GM18909 (cell line): ENCODE results near the gene C1QTNF8.

Experiments
- ATAC-seq: cut with Tn5 transposase; IDR thresholded peaks from one replicate; pipeline ENCODE4 v1.9.1; 2021; ENCODE audit warnings: mild to moderate bottlenecking; ENCODE audit not compliant: unreplicated experiment, poor library complexity

C1QTNF8 gene, protein sequence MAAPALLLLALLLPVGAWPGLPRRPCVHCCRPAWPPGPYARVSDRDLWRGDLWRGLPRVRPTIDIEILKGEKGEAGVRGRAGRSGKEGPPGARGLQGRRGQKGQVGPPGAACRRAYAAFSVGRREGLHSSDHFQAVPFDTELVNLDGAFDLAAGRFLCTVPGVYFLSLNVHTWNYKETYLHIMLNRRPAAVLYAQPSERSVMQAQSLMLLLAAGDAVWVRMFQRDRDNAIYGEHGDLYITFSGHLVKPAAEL

GRCh38 chr16:1096169-1097082, at the start of gene C1QTNF8:
Gene C1QTNF8, minus strand, starts transcription at chr16:1096244. Its CDS starts 1,322 bp downstream, at chr16:1094922.
- ATAC-seq = no peak

DNA sequence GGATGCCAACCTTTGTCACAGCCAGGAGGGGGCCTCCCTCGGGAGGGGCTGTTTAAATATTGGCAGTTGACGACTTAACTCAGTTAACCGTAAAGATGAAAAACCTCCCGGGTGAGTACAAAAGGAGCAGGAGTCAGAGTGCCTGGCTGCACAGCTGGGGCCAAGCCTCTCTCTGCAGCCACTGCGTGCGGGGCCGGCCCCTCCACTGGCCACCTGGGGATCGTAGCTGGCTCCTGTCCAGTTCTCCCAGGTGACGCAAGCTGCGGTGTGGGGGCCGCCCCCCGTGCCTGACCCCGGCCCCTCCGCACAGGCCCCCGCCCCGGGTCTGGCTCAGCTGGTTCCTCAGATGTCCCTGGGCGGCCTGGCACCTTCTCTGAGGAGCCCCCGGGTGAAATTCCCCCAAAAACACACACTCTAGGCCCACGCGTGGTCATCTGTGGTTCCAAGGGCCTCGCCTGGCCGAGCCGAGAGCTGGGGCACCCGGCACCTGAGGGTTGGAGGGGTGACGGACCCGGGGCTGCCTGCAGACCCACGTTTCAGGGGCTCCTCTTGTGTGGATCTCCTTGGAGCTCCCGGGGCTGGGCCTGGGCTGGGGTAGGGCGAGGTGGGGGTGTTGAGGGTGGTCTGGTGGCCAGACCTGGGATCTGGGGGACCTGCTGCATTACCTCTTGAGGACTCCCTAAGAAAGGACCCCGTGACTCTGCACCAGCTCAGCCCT, 49.5 kb upstream of the C1QTNF8 start:
- no peak for ATAC-seq

GRCh38 chr16:1144476-1145382, 48.7 kb upstream of the C1QTNF8 start:
- ATAC-seq = no peak

DNA sequence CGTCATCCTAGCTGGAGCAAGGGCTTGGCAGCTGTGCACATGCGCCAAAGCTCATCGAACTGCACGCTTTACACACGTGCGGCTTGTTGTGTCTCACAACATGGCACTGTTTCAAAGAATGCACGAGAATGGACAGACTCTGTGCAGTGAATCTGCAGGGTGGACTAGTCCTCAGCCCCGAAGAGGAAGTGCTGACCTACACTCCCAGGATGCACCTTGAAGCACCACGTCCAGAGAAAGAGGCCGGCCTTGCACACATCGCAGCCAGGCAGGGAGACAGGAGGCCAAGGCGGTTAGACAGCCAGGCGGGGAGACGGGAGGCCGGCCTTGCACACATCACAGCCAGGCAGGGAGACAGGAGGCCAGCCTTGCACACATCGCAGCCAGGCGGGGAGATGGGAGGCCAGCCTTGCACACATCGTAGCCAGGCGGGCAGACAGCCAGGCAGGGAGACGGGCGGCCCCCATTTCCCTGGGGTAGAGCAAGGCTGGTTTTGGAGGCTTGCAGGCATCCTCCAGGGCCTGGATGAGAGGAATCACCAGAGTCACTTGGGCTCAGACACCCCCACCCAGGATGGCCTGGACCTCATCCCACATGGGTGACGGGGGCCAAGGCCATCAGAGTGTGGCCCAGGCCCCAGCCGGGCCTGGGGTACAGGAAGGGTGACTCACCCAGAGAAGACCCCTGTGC, 47.9 kb upstream of the C1QTNF8 start:
- ATAC-seq = no peak

DNA sequence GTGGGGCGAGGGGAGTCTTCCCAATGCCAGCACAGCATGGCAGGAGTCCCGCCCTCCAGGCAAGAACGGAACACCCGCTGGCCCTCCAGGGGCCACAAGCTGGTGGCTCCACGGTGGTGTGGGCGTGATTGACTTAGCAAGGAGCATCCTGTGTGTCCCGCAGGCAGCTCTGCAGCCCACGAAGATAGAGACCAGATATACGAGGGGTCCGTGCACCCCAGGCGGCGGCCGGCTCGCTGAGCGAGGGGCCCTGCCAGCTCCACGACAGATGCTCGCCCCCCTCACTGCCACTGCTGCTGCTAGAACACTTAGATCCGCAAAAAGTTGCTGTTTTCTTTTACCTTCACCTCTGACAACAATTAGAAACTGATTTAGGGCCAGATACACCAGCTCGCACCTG, 46.9 kb upstream of the C1QTNF8 start:
- ATAC-seq = no peak

- no peak for ATAC-seq
Observed at GRCh38 chr16:1141716-1142115, 45.7 kb upstream of the C1QTNF8 start.

GRCh38 chr16:1141191-1141590, 45.1 kb upstream of the C1QTNF8 start:
- no peak for ATAC-seq

GRCh38 chr16:1140582-1141162, 44.6 kb upstream of the C1QTNF8 start:
- no peak for ATAC-seq

GRCh38 chr16:1137604-1138003, 41.6 kb upstream of the C1QTNF8 start:
- ATAC-seq = no peak

GRCh38 chr16:1135459-1135825, 39.4 kb upstream of the C1QTNF8 start:
- no peak for ATAC-seq

- ATAC-seq = no peak
Observed at GRCh38 chr16:1134776-1135458, 38.9 kb upstream of the C1QTNF8 start.

DNA sequence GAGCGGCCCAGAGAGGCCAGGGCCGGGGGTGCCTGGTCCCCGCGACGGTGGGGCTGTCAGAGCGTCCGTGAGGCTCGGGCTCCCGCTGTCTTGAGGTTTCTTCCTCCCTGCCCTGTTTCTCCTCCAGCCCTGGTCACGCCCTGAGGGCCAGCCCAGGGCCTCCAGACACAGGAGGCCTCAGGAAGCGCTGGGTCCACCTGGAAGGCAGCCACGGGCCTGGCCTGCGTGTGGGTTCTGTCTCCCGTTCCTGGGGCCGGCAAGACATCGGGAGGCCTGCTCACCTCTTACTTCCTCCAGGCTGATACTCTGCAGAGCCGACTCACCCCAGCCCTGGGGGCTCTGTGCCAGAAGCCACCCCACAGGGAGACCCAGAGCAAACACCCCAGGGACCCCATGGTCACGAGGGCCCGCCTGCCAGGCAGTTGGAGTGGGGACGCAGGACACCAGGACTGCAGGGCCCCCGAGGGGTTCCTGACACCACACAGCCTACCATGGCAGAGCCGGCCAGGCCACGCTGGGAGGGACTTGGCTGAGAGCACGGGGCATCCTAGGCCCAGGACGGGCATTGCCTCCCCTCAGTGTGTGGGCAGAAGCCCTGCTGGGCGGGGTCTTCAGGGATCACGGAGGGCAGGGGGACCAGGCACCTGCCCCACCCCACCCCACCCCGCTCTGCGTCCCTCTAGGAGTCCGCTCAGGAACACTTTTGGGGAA, 37.9 kb upstream of the C1QTNF8 start:
- ATAC-seq = no peak

DNA sequence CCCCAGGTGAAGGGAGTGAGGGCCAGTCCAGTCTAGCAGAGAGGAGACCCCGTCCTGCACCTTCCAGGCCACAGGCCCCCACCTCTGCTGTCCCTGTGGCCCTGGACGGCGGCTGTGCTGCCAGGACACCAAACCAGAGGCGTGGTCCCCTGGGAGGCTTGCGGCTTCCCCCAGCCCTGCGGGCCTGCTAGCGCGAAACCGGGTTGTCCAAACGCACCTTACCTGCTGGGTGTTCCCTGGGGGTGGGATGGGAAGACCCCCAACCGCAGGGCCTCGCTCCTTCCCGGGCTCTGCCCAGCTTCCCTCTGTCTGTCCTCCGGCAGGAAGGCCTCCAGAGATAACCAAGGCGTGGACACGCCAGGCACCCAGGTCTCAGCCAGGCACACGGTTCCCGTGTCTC, 37.2 kb upstream of the C1QTNF8 start:
- no peak for ATAC-seq

DNA sequence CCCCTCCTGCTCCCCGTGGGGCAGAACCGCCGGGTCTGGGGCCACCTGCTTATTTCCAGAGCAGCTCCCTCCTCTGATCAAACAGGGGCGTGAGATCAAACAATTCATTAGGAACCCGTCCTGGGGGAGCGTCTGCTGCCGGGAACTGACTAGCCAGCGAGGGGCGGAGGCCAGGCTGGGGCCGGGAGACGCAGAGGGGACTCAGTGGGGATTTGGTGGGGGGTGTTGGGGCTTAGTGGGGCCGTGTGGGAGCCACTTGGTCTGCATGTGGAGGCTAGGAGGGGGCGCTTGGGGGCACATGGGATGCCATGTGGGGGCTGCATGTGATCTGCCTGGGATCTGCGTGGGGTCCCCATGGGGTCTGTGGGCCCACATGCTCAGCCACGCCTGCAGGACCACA, 36.4 kb upstream of the C1QTNF8 start:
- ATAC-seq = no peak

DNA sequence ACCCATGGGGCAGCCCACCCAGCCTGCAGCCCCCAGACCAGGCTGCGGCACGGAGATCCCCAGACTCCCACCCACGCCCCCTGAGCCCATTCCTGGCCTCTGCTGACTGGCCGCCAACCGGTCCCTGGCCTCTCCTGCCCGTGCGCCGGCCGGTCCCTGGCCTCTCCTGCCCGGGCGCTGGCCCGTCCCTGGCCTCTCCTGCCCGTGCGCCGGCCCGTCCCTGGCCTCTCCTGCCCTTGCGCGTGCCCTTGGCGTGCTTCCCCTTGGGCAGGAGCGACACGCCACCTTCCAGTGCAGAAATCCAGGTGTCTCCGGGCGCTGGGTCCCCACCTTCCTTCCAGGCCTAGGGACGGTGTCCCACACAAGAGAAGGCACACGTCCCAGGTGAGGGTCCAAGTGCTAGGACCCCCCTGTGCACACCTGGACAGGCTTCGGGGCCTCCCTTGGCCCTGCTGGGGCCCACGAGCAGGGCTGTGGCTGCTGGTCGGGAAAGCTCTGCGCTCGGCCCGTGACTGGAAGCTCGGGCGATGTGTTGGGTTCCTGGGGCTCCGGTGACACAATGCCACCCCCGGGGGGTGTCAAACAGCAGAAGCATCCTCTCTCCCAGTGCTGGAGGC, 35.4 kb upstream of the C1QTNF8 start:
- ATAC-seq = no peak

- no peak for ATAC-seq
Observed at GRCh38 chr16:1130382-1130781, 34.3 kb upstream of the C1QTNF8 start.

DNA sequence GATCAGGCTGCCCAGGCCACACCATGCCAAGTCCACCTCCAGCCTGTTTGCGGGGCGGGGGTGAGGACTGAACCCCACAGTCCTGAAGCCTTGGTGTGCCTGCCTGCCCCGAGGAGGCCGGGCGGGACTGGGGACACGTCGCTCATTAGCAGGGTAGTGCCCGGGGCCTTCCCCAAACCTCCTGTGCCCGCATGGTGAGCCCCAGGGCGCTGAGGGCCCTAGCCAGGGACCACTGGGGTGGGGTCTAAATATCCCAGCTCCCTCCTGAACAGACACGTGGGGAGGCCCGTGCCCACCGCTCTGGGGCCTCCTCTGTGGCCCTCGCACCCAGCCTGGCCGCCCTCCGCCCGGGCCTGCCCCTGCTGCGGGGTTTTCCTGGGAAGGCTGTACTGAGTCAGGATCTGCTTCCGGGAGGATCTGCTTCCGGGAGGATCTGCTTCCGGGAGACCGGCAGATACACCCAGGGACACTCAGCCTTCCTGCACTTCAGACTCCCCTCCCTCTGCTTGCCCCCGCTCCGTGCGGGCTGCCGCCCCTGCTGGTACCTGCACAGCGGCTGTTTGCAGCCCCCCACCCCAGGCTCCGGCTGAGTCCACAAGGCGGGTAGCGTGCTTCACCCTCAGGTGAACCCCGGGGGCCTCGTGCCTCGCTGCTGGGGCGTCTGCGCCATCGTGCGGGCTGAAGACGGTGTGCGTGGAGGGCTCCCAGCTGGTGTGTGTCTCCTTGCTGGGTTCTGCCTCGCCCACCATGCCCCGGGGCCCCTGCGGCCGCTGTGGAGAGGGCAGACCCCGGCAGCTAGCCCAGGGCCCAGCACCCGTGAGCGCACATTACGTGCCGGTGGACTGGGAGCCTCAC, 33.3 kb upstream of the C1QTNF8 start:
- no peak for ATAC-seq
